Measurements from ENCODE around the gene NEK1. TPM values are rescaled to one million over a fixed set of nuclear protein-coding genes. Genes with fewer than 3 reads are reported as not detected.

Gene NEK1
- total and polyA plus RNA-seq, 2 donors (not counting 1 experiment from before 2014, with no cell fraction given), result 3.3 to 21.4 TPM

- no peaks in the 10 kb centered on the region for H3K9me3 Mint-ChIP-seq (ENCODE audit: insufficient read depth)
- H4K20me1 ChIP-seq (ENCODE audit: control insufficient read depth, insufficient read depth, low read length, poor library complexity, severe bottlenecking), result no peaks in the 10 kb centered on the region
- peak overlapping the region; percentile 98 for H3K4me3 Mint-ChIP-seq
- CTCF ChIA-PET, result interaction anchor here (0.6 to 3.9 kb wide), 32 partner anchors 7 to 690 kb away, joined by 3 to 35 read pairs (median 4); partner anchors contain the start of genes CBR4, CLCN3, HPF1 and MFAP3L
- H3K36me3 ChIP-seq (replicated peaks in 1 of 2; ENCODE audit: control extremely low read depth in 1 of 2, control insufficient read depth in 1 of 2, extremely low read depth in 1 of 2, insufficient read depth in 2 of 2, low read length in 1 of 2), result no peaks in the 10 kb centered on the region
- TF ChIP-seq CTCF (IDR thresholded peaks at IDR 0.05) (peak; percentile 87), EZH2 (IDR thresholded peaks at IDR 0.05; ENCODE audit: borderline replicate concordance, insufficient read depth, low read depth, low read length, poor library complexity, severe bottlenecking) (no peak)
- ATAC-seq (ENCODE audit: low read depth) (peak; percentile 26), DNase-seq (peak; percentile 82)
- intact Hi-C loops (cut with micrococcal nuclease), result loop anchor here (1.0 to 10.0 kb wide), 9 partner anchors 7 to 1298 kb away; partner anchors contain the start of genes CBR4, CLCN3, DDX60 and DDX60L
- H3K79me2 ChIP-seq (ENCODE audit: control insufficient read depth, insufficient read depth, low read length), result peaks cover 26% of the 10 kb centered on the region
- POLR2A ChIA-PET, result interaction anchor here (0.6 to 1.5 kb wide), 4 partner anchors 17 to 414 kb away, joined by 3 read pairs; partner anchors contain the start of gene MFAP3L
- H3K9me3 ChIP-seq (ENCODE audit: control extremely low read depth in 1 of 3, control insufficient read depth in 2 of 3, insufficient read depth in 1 of 3, low read length in 2 of 3), result no peaks in the 10 kb centered on the region
- peak overlapping the region; percentile 84 for H2AFZ ChIP-seq (ENCODE audit: insufficient read depth, low read depth, low read length, poor library complexity, severe bottlenecking)
- H3K4me3 ChIP-seq (ENCODE audit: control extremely low read depth in 1 of 5, extremely low read depth in 1 of 5, insufficient read depth in 1 of 5, low read depth in 2 of 5, low read length in 4 of 5), result peak overlapping the region; percentile 85 to 95 (median 90)
- H3K27ac Mint-ChIP-seq, result peak overlapping the region; percentile 99
- peak overlapping the region; percentile 99 for H3K9ac ChIP-seq (ENCODE audit: low read length)
- peaks cover 22% of the 10 kb centered on the region for H3K4me1 Mint-ChIP-seq
- peak overlapping the region; percentile 80 for H3K4me2 ChIP-seq (replicated peaks; ENCODE audit: low read depth, low read length, poor library complexity, severe bottlenecking)
- WGBS (ENCODE audit: insufficient coverage), result no CpG with 5 or more reads among the region's 9 CpGs
- no peaks in the 10 kb centered on the region for H3K27me3 Mint-ChIP-seq
- peak overlapping the region; percentile 98 to 99 for H3K27ac ChIP-seq (ENCODE audit: low read length in 2 of 2)
- peaks cover 6 to 12% of the 10 kb centered on the region in 2 donors for H3K4me1 ChIP-seq (ENCODE audit: control insufficient read depth in 2 of 2, insufficient read depth in 2 of 2, low read length in 2 of 2)
- no peaks in the 10 kb centered on the region for H3K27me3 ChIP-seq (replicated peaks in 1 of 4; ENCODE audit: control extremely low read depth in 1 of 4, control insufficient read depth in 3 of 4, insufficient read depth in 4 of 4, low read length in 3 of 4)
Measured at GRCh38 chr4:169612871-169613859, 782 bp upstream of the NEK1 start.

Measured in B cell (primary cell).